HG02678 (cell line): ENCODE data around the gene RAD51B.
A peak's percentile ranks its signal among the peaks of the same experiment; 100 is the strongest.

Experiments
- ATAC-seq: cut with Tn5 transposase; IDR thresholded peaks from one replicate; pipeline ENCODE4 v1.9.1; 2021; ENCODE audit warnings: mild to moderate bottlenecking, moderate library complexity; ENCODE audit not compliant: unreplicated experiment

The RAD51B gene

GRCh38 chr14:68343534-68344118 is 524.0 kb downstream of the RAD51B start:
- no peak for ATAC-seq

GRCh38 chr14:68345738-68346137 is 526.2 kb downstream of the RAD51B start:
- ATAC-seq: no peak

DNA sequence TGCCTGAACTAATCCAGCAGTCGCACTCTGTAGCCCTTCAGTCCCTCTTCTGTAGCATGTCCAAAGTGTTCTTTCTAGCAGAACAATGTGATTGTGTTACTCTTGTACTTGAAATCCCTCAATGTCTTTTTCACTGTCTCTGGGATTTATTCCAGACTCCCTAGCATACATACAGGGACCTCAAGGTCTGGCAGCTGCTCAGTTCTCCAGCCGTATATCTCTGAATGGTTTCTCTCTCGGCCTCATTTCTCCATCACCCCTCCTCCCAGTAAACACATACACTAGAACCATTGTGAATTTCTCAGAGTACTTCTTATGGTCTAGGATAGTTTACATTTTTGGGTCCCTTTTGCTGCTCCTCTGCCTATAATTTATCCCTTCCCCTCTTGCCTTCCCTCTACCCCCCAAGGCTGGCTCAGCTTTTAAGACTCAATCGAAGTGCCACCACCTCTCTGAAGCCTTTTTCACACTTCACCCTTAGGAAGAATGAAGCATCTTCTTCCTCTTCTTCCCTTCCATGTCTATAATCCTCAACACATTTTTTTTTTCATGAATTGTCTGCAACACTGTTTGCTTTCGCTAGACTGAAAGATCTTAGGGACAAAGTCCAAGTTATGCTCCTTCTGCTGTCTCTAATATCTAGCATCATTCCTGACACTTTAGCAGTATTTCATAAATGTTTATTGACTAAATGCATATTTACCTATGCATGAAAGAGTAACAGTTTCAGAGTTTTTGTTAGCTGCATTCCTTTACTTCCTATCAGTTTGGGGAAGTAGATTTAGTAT is 527.2 kb downstream of the RAD51B start:
- no peak for ATAC-seq

DNA sequence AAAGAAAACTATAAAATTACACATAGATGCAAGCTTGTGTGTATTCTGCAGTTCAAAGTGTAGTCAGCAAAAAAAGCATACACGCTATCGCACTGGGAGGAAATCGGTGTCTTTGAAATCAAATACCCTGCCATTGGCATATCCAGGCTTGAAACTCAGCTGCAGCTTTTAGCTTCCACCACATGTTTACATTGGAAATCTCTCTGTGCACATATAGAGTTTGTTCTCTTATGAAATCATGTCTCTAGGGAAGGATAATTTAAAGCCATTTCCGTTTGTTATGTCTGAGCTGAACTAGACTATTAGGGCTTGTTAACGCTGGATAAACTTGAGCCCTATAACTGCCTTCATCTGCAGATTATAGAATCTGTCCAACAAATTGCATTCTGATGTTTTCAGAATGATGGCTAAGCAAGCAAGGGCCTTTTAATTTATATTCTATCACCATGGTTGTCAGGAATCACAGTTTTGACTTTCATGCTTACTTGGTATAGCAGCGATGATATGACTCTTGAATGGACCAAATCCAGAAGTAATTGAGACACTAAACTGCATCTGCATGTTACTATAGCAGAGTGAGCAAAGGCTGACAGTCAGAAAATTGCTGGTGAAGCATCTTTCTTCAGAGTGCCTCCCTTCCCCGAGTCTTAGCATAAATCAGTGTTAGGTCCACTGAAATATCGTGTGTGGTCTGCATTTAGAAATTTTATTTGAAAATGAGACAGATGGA is 530.5 kb downstream of the RAD51B start:
- ATAC-seq: no peak

DNA sequence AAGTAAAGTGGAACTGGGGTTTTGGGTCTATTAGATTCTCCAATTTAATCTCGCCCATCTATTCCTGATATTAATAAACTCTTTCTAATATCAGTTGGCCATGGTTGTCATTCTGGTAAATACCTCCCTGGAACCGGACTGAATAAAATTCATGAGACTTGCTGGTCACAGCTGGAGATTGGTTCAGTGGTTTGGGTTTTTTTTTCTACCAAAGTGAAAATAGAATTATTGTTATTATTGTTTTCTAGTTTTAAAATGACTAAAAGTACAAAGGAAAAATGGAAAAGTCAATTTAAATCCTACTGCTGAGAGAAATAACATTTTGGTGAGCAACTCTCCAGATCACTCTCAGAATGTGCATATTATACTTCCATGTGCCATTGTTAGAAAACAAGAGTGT is 535.8 kb downstream of the RAD51B start:
- ATAC-seq: no peak

DNA sequence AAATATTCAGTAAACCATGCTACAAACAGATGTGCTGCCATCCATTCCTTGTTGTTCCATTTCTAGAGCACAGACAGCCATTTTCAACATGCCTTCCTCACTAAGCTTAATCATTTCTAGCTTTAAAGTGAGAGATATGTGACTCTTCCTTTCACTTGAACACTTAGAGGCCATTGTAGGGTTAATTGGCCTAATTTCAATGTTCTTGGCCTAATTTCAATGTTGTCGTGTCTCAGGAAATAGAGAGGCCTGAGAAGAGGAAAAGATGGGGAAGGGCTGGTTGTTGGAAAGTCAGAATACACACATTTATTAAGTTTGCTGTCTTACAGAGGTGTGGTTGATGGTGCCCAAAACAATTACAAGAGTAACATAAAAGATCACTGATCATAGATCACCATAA is 538.2 kb downstream of the RAD51B start:
- no peak for ATAC-seq

GRCh38 chr14:68358500-68358899 is 538.9 kb downstream of the RAD51B start:
- no peak for ATAC-seq

GRCh38 chr14:68359022-68359836 is 539.6 kb downstream of the RAD51B start:
- ATAC-seq: no peak

DNA sequence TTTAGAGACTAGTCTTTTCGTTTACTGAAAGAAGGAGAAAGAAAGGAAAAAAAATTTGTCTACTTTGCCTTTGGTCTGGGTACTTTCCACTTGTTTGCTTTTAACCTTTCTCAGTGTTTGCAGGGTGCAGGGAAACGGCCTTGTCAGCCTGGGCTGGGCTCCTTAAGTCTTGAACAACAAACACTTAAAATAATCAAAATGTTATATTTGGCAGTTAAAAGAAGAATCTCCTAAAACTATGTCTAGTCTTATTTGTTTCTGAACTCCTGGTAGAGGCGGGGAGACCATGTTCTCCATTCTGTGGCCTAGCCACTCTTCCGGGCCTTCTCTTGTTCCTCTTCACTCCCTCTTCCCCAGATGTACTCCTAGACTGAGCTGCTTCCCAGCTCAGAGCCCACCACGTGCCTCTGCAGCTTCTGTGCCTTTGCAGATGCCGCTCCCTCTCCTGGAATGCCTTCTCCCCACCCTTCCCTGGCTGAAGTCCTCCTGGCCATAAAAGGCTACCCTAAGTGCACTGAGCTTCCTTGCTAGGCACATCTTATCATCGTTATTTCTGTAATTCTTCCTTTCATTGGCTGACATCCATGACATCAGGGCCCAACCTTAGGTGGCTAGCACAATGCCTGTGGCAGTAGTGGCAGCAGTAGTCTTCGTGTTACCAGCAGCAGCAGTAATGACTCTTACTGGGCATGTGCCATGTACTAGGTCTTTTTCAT is 540.4 kb downstream of the RAD51B start:
- no peak for ATAC-seq

DNA sequence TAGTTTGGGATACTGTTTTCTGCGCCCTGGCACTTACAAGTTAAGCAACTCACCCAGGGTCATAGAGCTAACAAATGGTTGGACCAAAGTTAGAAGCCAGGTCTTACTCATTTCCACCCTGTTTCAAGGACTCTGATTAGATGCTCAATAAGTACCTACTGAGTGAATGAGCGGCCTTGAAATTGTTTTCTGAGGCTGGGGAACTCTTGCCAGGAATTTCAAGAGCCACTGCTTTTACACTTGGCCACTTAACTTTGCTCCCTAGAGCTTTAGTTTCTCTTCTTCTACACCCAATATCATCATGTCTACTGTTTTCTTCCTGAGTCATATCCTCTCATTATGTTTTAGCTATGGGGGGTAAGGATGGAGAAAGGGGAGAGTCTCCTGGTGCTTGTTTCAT is 541.7 kb downstream of the RAD51B start:
- ATAC-seq: no peak

DNA sequence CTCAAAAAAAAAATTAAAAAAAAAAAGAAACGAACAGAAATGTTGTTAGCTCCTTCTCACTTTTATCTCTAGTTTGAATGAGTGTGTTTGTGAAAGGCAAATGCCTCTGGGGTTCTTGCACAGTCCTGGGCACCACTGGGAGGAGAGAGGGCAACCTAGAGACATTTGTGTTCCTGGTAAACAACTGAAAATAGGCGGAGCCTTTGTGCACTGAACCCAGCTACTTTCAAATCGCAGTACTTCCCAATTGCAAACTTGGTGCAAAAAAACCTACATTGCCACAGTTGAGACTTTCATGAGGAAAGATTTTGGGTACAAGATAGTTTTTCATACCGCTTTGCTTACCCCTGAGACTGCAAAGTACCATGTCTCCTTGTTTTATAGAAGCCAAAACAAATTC is 543.3 kb downstream of the RAD51B start:
- no peak for ATAC-seq

- ATAC-seq: no peak
These were observed 543.9 kb downstream of the RAD51B start for GRCh38 chr14:68363466-68363842.

DNA sequence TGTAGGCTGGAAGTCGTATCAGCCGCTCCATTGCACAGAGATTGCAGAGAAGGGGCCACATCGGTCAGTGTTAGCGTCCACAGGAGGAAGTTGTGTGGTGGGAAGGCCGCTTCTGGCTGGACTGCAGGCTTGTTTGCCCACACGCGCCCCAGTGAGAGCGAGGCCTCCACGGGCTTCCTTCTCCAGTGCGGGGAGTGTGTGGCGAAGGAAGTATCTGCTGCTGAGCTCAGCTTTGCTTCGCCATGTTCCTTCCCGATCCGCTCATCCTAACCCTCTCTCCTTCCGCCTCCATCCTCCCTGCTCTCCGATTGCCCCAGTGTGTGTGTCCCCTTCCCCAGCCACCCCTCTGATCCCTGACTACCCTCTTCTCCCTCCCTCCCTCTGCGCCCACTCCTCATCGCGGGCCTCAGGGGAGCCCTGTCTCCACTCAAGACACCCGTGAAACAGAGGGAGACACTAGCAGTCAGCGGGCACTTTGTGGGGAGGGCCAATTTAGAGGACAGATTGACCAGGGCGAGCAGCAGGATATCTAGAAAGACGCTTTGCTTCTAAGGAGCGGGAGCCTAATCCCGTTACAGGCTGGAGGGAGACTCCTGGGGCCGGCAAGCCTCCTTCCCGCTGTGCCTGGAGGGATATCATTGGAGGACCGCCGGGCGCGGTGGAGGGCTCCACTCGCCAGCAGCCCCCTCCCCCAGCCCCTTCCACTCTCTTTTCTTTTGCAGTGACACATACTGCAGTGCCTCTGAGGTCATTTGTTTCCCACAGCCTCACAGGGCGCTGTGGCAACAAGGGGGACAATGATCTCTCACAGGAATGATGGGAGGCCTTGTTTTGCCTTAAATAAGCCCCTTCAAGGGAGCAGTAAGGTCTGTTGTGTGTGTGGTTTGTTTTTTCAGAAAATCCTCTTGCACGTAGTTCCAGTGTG is 544.5 kb downstream of the RAD51B start:
- ATAC-seq: no peak

- no peak for ATAC-seq
These were observed 545.2 kb downstream of the RAD51B start for GRCh38 chr14:68364792-68365192.

DNA sequence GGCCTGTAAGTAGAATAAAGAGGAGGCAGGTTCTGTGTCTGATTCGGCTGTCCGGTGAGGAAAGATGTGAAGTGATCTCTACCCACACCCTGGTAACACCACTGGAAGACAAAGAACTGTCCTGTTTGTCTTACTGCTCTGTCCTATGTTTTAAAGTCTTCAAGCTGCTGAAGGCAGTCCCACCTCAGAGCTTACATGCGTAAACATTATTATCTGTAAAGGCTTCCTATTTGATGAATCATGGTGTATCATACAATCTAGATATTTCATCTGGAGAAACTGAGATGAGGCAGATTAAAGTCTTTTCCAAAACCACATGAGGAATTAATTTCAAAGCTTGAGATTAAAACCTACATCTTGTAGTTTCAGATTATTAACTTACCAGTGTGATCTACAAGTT is 545.6 kb downstream of the RAD51B start:
- ATAC-seq: no peak

GRCh38 chr14:68366656-68367055 is 547.1 kb downstream of the RAD51B start:
- ATAC-seq: no peak

GRCh38 chr14:68367536-68367935 is 548.0 kb downstream of the RAD51B start:
- ATAC-seq: no peak

GRCh38 chr14:68368850-68369249 is 549.3 kb downstream of the RAD51B start:
- ATAC-seq: peak; percentile 47

DNA sequence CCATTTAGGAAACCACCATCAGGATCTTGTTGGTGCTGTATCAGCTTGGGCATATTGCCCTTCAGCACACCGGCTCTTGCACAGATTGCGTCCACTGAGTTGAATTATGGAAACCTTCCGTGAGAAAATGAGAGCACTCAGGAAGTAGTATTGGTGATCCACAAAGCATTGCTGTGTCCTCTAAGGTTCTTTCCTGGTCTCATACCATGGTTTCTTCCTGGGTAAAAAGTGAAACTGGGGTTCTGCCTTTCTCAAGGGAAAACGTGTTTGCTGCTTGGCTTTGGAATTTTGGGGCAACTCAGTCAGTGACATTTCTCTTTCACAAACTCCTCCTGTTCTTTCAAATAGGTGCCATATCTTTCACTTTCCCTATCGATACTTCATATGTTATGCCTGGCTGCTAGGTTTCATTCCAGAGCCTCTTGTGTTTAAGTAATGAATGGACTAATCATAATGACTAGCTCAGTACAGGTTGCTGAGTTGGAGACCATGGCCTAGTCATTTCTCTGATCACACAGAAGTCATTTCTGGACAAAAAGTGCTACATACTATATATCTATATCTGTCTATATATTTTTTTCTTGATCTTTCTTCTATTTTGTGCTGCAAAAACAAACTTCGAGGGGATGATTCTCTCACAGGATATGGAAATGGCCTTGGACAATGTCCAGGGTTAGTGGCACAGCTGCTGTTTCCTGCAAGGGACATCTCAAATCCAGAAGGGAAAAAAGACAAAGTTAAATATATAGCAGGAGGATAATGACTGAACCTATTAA is 549.9 kb downstream of the RAD51B start:
- peak; percentile 42 for ATAC-seq
